ENCODE measurements around the gene ENC1.

The ENC1 gene

GRCh38 chr5:74589204-74590056, 51.1 kb downstream of the ENC1 start:
- Histone ChIP-seq H3K9ac (ENCODE audit: low read length) (no peak overlapping the region), H3K36me3 (ENCODE audit: control insufficient read depth, insufficient read depth, low read length) (no peaks in the 10 kb centered on the region), H3K27me3 (ENCODE audit: control insufficient read depth, insufficient read depth, low read length) (no peaks in the 10 kb centered on the region), H3K4me1 (ENCODE audit: control insufficient read depth, insufficient read depth, low read length) (peaks cover 13% of the 10 kb centered on the region), H3K4me3 (ENCODE audit: low read length) (no peak overlapping the region), H3K9me3 (ENCODE audit: control insufficient read depth, low read length) (no peaks in the 10 kb centered on the region)

DNA sequence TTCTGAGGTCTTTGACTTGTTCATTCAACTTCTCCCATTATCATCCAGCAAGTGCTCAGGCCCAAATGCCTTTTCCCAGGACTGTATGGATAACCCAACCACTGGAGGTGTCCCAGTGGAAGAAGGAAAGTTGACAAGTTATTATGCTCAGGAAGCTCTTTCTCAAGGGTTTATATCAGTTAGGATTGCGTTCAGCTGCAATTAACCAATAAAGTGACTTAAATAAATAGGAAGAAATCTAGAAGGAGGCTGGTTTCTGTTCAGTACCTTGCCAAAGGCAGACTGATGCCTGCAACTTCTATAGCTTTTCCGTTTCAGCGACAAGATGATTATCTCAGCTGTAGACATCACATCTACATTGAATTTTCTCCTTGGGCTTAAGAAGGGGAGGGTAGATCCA, 52.1 kb downstream of the ENC1 start:
- Histone ChIP-seq H3K36me3 (ENCODE audit: control insufficient read depth, insufficient read depth, low read length) (no peaks in the 10 kb centered on the region), H3K27me3 (ENCODE audit: control insufficient read depth, insufficient read depth, low read length) (no peaks in the 10 kb centered on the region), H3K9me3 (ENCODE audit: control insufficient read depth, low read length) (no peaks in the 10 kb centered on the region), H3K9ac (ENCODE audit: low read length) (no peak overlapping the region), H3K4me1 (ENCODE audit: control insufficient read depth, insufficient read depth, low read length) (peaks cover 13% of the 10 kb centered on the region), H3K4me3 (ENCODE audit: low read length) (no peak overlapping the region)

DNA sequence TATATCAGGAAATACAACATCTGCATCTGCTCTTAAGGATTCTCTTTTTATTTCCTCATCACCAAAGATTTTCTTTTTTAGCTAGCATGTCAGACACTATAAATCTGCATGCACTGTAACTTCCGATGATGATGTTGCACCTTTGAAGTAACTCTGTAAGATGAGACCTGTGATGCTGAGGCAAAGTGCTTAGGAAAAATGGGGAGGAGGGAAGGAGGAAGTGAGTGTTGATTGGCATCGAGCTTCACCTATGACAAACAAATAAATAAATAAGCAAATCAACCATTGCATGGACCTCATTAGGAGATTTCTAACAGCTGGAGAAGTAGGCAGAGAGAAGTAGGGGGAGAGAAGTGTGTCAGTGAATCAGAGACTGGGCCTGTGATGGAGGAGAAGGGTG, 52.6 kb downstream of the ENC1 start:
- Histone ChIP-seq H3K9ac (ENCODE audit: low read length) (no peak overlapping the region), H3K36me3 (ENCODE audit: control insufficient read depth, insufficient read depth, low read length) (no peaks in the 10 kb centered on the region), H3K4me3 (ENCODE audit: low read length) (no peak overlapping the region), H3K4me1 (ENCODE audit: control insufficient read depth, insufficient read depth, low read length) (peaks cover 13% of the 10 kb centered on the region), H3K27me3 (ENCODE audit: control insufficient read depth, insufficient read depth, low read length) (no peaks in the 10 kb centered on the region), H3K9me3 (ENCODE audit: control insufficient read depth, low read length) (no peaks in the 10 kb centered on the region)

- Histone ChIP-seq H3K4me1 (ENCODE audit: control insufficient read depth, insufficient read depth, low read length) (peaks cover 17% of the 10 kb centered on the region), H3K36me3 (ENCODE audit: control insufficient read depth, insufficient read depth, low read length) (no peaks in the 10 kb centered on the region), H3K4me3 (ENCODE audit: low read length) (no peak overlapping the region), H3K9me3 (ENCODE audit: control insufficient read depth, low read length) (no peaks in the 10 kb centered on the region), H3K27me3 (ENCODE audit: control insufficient read depth, insufficient read depth, low read length) (no peaks in the 10 kb centered on the region), H3K9ac (ENCODE audit: low read length) (no peak overlapping the region)
Measured at GRCh38 chr5:74587300-74587699, 53.2 kb downstream of the ENC1 start.

DNA sequence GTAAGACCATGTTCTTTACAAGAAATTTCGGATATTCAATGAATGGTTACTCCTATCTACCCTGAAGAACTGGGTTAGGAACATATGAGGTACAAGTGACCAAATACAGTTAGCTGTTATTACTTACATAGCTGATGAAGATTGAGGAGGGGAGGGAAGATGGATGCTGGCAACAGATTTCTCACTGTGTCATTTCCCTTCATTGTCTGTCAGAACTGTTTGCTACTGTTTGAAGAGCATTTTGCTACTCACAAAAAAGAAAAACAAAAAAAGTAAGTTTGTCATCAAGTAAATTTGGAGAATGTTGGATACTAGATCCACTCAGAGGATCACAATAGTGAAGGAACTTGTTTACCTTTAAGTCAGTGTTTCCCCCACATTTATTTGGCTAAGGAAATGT, 53.7 kb downstream of the ENC1 start:
- no peaks in the 10 kb centered on the region for H3K27me3 ChIP-seq (ENCODE audit: control insufficient read depth, insufficient read depth, low read length)
- no peak overlapping the region for H3K4me3 ChIP-seq (ENCODE audit: low read length)
- no peak overlapping the region for H3K9ac ChIP-seq (ENCODE audit: low read length)
- peaks cover 22% of the 10 kb centered on the region for H3K4me1 ChIP-seq (ENCODE audit: control insufficient read depth, insufficient read depth, low read length)
- H3K9me3 ChIP-seq (ENCODE audit: control insufficient read depth, low read length), result no peaks in the 10 kb centered on the region
- H3K36me3 ChIP-seq (ENCODE audit: control insufficient read depth, insufficient read depth, low read length), result no peaks in the 10 kb centered on the region

DNA sequence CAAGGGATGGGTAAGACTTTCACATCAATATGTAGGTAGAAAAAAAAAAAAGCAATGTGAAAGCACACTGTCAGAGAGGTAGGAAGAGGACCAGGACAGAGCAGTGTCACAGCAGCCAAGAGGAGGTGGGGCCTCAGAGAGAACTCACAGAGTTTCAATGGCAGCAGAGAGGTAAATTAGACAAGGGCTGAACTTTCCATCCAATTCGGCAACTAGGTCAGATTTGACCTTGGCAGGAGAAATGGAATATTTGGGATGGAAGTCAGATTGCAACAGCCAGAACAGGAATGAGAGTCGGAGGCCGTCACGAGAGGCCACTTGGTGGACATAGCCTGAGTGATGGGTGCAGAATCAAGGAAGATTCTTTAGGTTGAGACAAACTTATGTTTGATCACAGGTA, 57.7 kb downstream of the ENC1 start:
- Histone ChIP-seq H3K4me3 (ENCODE audit: low read length) (no peak overlapping the region), H3K4me1 (ENCODE audit: control insufficient read depth, insufficient read depth, low read length) (peaks cover 40% of the 10 kb centered on the region), H3K27me3 (ENCODE audit: control insufficient read depth, insufficient read depth, low read length) (no peaks in the 10 kb centered on the region), H3K36me3 (ENCODE audit: control insufficient read depth, insufficient read depth, low read length) (no peaks in the 10 kb centered on the region), H3K9me3 (ENCODE audit: control insufficient read depth, low read length) (no peaks in the 10 kb centered on the region), H3K9ac (ENCODE audit: low read length) (no peak overlapping the region)

GRCh38 chr5:74581988-74582365, 58.6 kb downstream of the ENC1 start:
- Histone ChIP-seq H3K27me3 (ENCODE audit: control insufficient read depth, insufficient read depth, low read length) (no peaks in the 10 kb centered on the region), H3K36me3 (ENCODE audit: control insufficient read depth, insufficient read depth, low read length) (no peaks in the 10 kb centered on the region), H3K9ac (ENCODE audit: low read length) (no peak overlapping the region), H3K4me1 (ENCODE audit: control insufficient read depth, insufficient read depth, low read length) (peaks cover 49% of the 10 kb centered on the region), H3K4me3 (ENCODE audit: low read length) (no peak overlapping the region), H3K9me3 (ENCODE audit: control insufficient read depth, low read length) (no peaks in the 10 kb centered on the region)

GRCh38 chr5:74580729-74581109, 59.8 kb downstream of the ENC1 start:
- no peaks in the 10 kb centered on the region for H3K36me3 ChIP-seq (ENCODE audit: control insufficient read depth, insufficient read depth, low read length)
- no peaks in the 10 kb centered on the region for H3K27me3 ChIP-seq (ENCODE audit: control insufficient read depth, insufficient read depth, low read length)
- H3K4me3 ChIP-seq (ENCODE audit: low read length), result no peak overlapping the region
- no peaks in the 10 kb centered on the region for H3K9me3 ChIP-seq (ENCODE audit: control insufficient read depth, low read length)
- no peak overlapping the region for H3K9ac ChIP-seq (ENCODE audit: low read length)
- peaks cover 58% of the 10 kb centered on the region for H3K4me1 ChIP-seq (ENCODE audit: control insufficient read depth, insufficient read depth, low read length)

DNA sequence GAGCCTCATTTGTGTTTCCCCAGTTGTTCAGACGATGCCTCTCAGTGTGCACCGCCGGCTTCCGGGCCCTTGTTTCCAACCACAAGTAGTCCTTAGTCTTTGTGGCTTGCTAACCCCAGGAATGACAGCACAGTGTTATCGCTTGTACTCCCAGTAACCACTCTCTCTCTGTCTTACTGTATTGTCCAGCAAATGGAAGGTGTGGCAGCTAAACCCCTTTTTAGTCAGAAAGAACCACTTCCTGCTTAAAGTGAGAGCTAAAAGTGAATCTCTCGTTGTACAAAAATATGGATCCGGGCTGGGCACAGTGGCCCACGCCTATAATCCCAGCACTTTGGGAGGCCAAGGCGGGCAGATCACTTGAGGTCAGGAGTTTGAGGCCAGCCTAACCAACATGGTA, 61.3 kb downstream of the ENC1 start:
- no peaks in the 10 kb centered on the region for H3K36me3 ChIP-seq (ENCODE audit: control insufficient read depth, insufficient read depth, low read length)
- H3K9ac ChIP-seq (ENCODE audit: low read length), result no peak overlapping the region
- no peaks in the 10 kb centered on the region for H3K27me3 ChIP-seq (ENCODE audit: control insufficient read depth, insufficient read depth, low read length)
- H3K9me3 ChIP-seq (ENCODE audit: control insufficient read depth, low read length), result no peaks in the 10 kb centered on the region
- H3K4me1 ChIP-seq (ENCODE audit: control insufficient read depth, insufficient read depth, low read length), result peaks cover 59% of the 10 kb centered on the region
- H3K4me3 ChIP-seq (ENCODE audit: low read length), result no peak overlapping the region

DNA sequence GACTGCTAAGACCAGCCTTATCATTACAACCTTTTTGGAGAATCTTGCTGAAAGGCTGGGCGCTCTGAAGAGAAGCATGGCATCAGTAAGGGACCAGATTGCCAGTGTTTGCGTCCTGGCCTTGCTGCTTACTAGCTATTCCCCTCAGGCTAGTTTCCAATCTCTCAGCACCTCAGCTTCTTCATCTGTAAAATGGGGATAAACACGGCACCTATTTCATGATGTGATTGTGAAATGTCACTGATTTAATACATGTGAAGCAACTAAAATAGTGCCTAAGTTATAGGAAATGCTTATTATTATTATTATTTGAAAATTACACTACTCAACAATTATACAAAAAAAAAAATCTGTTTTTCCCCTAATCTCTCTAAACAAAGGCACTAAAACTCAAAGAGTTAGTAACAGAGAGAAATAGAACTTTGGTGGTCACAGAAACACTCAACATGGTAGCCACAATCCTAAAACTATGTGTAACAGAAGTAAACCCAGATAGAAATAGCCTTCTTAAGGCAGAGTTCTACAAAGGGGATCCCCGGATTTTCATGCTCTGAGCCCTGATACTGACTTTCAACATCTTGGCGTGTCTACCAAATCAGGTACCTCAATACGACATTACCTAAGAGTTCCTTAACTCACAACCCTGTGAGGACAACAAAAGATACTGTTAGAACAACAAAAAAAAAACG, 62.0 kb downstream of the ENC1 start:
- H3K27me3 ChIP-seq (ENCODE audit: control insufficient read depth, insufficient read depth, low read length), result no peaks in the 10 kb centered on the region
- H3K4me1 ChIP-seq (ENCODE audit: control insufficient read depth, insufficient read depth, low read length), result peaks cover 59% of the 10 kb centered on the region

More for the DNA sequence above, 62.0 kb downstream of the ENC1 start:
- Histone ChIP-seq H3K9me3 (ENCODE audit: control insufficient read depth, low read length) (no peaks in the 10 kb centered on the region), H3K4me3 (ENCODE audit: low read length) (no peak overlapping the region), H3K36me3 (ENCODE audit: control insufficient read depth, insufficient read depth, low read length) (no peaks in the 10 kb centered on the region), H3K9ac (ENCODE audit: low read length) (no peak overlapping the region)
